Esophagus muscularis mucosa (tissue), 3 donors: ENCODE data around the gene DNAH10.

Experiments
- CTCF ChIP-seq, 3 experiments: fragments of 200-600 bp in 2 of 3; fragments of 450-650 bp in 1 of 3; sonication (generic) in 2 of 3; IDR thresholded peaks; one replicate each; pipeline ENCODE4 v1.5.1; 2017 to 2019; ENCODE audit warnings: antibody characterized with exemption in 3 of 3, mild to moderate bottlenecking in 2 of 3, moderate library complexity in 1 of 3
- POLR2A ChIP-seq: fragments of 450-650 bp; IDR thresholded peaks from one replicate; pipeline ENCODE4 v1.6.1; 2017; ENCODE audit warnings: antibody characterized with exemption, moderate library complexity, mild to moderate bottlenecking, low read depth
- POLR2AphosphoS5 ChIP-seq, 2 donors: sonication (generic); formaldehyde crosslinking; IDR thresholded peaks; one replicate each; pipeline ENCODE4 v1.6.1; 2017; ENCODE audit warnings: antibody characterized with exemption in 2 of 2

DNA sequence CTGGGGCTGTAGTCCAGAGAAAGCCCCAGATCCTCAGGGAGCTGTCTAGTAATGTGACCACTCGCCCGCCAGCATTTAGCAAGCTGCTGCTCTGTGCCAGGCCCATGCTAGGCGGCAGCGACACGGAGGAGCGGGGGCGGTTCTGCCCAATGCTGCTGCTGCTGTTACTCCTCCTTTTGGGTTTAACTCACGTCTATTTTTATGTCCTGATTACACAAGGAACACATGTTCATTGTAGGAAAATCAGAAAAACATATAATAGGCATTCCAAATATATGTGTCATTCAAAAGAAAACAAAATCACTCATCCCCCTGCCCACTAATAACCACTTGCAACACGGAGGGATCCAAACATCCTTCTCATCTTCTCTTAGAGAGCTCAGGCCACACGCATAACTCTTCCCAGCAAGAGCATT is 180.1 kb downstream of the DNAH10 start:
- TF ChIP-seq CTCF (IDR thresholded peaks at IDR 0.05) (no peak), POLR2A (no peak), POLR2AphosphoS5 (IDR thresholded peaks at IDR 0.05) (no peak)
